Measurements from ENCODE around the gene LRP2. TPM values are rescaled to one million over a fixed set of nuclear protein-coding genes. Genes with fewer than 3 reads are reported as not detected.

Gene LRP2
- total RNA-seq, 4 donors from 2014 or later, result under 0.01 to 0.35 (median 0.06) TPM; not detected in 1

DNA sequence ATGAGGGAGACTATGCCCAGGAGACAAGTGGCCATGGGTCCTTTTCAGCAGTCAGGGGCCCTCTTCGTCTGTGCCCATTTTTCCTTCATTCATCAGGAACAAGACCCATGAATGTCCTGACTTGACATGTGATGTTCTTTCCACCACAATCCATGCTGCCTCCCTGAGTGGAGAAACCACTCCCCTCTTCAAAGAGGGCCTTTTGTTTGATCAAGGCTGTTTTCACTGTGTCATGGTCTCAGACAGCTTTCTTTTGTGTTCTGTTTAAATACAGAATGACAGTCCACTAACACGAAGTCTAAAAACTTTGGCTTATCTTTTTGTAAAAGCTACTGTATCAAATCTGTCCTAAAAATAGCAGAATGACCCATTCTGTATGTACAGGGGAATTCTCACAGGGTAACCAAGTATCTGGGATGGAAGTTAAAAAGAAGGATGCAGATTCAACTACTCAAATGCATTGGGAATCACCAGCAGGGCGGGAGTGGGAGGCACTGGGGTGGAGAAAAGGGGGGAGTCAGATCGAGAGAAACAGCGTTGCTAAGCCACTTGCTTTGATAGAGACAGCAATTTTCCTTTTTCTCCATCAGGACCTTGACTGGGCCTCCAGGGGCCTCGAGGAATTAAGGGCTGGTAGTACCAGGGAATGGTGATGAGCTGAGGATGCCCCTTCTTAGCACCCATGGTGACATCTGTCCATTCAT lies 13.9 kb downstream of the LRP2 start:
- intact Hi-C loops (cut with DNase I; ENCODE audit: low total_unique reads), result no loop called here
- DNase-seq, result no peak
- H3K27ac ChIP-seq, result no peak overlapping the region
- H3K4me3 ChIP-seq, result no peak overlapping the region
- no peaks in the 10 kb centered on the region for H3K27me3 ChIP-seq
- TF ChIP-seq, protein P1, sequence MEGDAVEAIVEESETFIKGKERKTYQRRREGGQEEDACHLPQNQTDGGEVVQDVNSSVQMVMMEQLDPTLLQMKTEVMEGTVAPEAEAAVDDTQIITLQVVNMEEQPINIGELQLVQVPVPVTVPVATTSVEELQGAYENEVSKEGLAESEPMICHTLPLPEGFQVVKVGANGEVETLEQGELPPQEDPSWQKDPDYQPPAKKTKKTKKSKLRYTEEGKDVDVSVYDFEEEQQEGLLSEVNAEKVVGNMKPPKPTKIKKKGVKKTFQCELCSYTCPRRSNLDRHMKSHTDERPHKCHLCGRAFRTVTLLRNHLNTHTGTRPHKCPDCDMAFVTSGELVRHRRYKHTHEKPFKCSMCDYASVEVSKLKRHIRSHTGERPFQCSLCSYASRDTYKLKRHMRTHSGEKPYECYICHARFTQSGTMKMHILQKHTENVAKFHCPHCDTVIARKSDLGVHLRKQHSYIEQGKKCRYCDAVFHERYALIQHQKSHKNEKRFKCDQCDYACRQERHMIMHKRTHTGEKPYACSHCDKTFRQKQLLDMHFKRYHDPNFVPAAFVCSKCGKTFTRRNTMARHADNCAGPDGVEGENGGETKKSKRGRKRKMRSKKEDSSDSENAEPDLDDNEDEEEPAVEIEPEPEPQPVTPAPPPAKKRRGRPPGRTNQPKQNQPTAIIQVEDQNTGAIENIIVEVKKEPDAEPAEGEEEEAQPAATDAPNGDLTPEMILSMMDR (IDR thresholded peaks at IDR 0.05), result no peak
- TF ChIP-seq POLR2A (IDR thresholded peaks at IDR 0.05), result no peak
- no peaks in the 10 kb centered on the region for H3K36me3 ChIP-seq
- no peaks in the 10 kb centered on the region for H3K9me3 ChIP-seq
- no peaks in the 10 kb centered on the region for H3K4me1 ChIP-seq

DNA sequence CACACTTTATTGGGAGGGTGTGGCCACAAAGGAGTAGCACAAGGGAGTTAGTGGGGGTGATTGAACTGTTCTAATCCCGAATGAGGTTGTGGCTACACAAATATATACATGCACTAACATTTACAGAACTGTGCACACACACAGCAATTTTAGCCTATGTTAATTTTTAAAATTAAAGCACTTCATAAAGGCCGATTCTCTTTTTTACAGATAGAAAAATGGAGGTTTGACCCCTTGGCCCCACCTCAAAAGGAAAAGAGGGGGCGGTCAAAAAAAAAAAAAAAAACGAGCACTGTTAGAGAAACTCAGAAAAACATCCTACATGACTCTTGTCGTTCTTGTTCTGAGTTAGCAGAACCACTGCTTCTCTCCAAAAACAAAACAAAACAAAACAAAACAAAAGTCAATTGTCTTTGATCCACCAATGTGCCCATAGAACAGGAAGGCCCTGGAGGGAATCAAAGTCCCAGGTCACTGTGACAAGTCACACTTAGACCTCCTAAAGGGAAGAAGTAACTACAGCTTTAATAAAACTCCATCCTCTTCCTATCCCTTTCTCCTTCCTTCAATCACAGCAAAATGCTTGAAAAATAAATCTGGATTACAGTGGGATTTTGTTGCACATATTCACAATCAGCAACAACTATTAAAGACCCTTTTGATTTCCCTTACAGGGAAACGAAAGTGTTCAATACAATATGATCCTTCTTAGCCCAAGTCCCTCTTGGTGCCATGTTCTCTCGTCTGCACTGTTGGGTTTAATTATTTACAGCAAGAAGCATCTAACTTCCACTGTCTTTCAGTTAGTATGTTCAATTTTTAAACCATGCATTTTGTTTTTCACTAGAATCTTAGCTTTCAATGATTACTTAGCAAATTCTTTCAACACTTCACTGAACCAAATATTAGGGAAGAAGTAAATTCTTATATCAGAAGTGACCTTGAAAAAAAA lies 16.6 kb downstream of the LRP2 start:
- Histone ChIP-seq H3K36me3 (no peaks in the 10 kb centered on the region), H3K27me3 (no peaks in the 10 kb centered on the region), H3K9me3 (no peaks in the 10 kb centered on the region), H3K4me3 (no peak overlapping the region), H3K4me1 (no peaks in the 10 kb centered on the region), H3K27ac (no peak overlapping the region)
- intact Hi-C loops (cut with DNase I; ENCODE audit: low total_unique reads), result no loop called here
- DNase-seq, result no peak
- TF ChIP-seq, protein P1 (IDR thresholded peaks at IDR 0.05), result no peak
- TF ChIP-seq POLR2A (IDR thresholded peaks at IDR 0.05), result no peak

DNA sequence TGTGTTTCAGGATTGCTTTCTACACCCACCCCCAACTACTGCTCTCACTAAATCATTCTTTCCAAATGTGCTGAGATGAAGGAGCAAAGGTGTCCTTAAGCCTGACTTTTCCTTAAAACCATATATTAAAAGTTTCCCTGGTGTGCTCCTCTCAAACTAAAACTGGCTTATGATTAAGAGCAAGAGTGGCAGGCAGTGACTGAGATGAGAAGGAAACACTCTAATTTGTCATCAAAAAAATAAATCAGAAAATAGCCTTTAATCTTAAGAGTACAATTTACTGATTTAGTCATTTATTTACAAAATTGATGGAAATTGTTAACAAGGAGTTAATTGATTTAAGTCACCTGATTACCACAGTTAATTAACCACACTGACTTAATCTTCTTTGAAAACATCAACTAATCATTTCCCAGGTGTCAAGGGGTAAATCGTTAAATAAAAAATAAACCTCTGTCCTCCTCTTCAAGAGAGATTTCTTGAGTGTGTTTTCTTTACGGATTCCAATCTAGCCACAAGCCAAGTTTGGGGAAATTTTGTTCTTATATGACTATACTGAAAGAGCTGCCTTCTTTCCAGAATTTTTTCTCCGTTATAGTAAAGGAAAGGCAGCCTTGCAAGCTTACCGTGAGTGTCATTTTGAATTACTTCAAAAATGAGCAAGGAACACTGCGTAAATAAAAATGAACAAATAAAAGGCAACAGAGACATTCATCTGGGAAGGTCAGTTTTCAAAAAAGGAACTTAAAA lies 17.4 kb downstream of the LRP2 start:
- no peaks in the 10 kb centered on the region for H3K4me1 ChIP-seq

DNA sequence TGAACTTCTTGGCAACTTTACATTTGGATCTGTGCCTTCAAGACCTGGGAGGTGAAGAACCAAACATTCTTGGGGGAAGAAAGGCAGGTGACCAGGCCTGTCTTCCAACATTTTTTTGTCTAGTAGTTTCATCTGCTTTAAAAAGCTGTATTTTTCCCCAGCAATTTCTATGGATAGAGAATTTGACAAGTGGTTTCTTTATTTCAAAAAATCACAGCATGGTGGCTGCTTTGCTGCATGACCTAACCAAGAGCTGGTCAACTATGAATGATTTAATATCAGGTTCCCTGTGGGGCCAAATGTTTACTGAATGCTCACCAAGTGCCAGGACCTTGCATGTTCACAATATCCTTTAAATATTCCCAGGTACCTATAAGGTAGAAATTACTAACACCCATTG lies 19.1 kb downstream of the LRP2 start:
- Histone ChIP-seq H3K4me3 (no peak overlapping the region), H3K27ac (no peak overlapping the region), H3K9me3 (no peaks in the 10 kb centered on the region), H3K4me1 (no peaks in the 10 kb centered on the region), H3K27me3 (no peaks in the 10 kb centered on the region), H3K36me3 (no peaks in the 10 kb centered on the region)
- TF ChIP-seq POLR2A (IDR thresholded peaks at IDR 0.05), result no peak
- TF ChIP-seq, protein P1 (IDR thresholded peaks at IDR 0.05), result no peak
- intact Hi-C loops (cut with DNase I; ENCODE audit: low total_unique reads), result no loop called here
- DNase-seq, result no peak

More for the DNA sequence above, 17.4 kb downstream of the LRP2 start:
- no peak for TF ChIP-seq POLR2A (IDR thresholded peaks at IDR 0.05)
- TF ChIP-seq, protein P1 (IDR thresholded peaks at IDR 0.05), result no peak
- intact Hi-C loops (cut with DNase I; ENCODE audit: low total_unique reads), result no loop called here
- H3K27ac ChIP-seq, result no peak overlapping the region
- no peaks in the 10 kb centered on the region for H3K36me3 ChIP-seq
- no peak overlapping the region for H3K4me3 ChIP-seq
- no peaks in the 10 kb centered on the region for H3K9me3 ChIP-seq
- no peaks in the 10 kb centered on the region for H3K27me3 ChIP-seq
- no peak for DNase-seq

All from uterus (tissue), 4 donors.